Mucosa of stomach (tissue), 1 donor: ENCODE results near the gene ARMC2.
"Not testable (repeated sequence)": the region's sequence is repeated elsewhere in the genome, so short reads cannot be mapped to it uniquely, and the experiment has no call there.

Experiments
- H3K27me3 ChIP-seq: one replicate; pipeline ENCODE4 v1.7.0; 2013; ENCODE audit warnings: mild to moderate bottlenecking, low read length; ENCODE audit not compliant: control insufficient read depth, insufficient read depth
- H3K36me3 ChIP-seq: one replicate; pipeline ENCODE4 v1.7.0; 2013; ENCODE audit warnings: low read length; ENCODE audit not compliant: control insufficient read depth, insufficient read depth
- H3K4me1 ChIP-seq: one replicate; pipeline ENCODE4 v1.7.0; 2013; ENCODE audit warnings: mild to moderate bottlenecking, low read length; ENCODE audit not compliant: control insufficient read depth, insufficient read depth
- H3K4me3 ChIP-seq: one replicate; pipeline ENCODE4 v1.7.0; 2013; ENCODE audit warnings: low read length
- H3K9ac ChIP-seq: one replicate; pipeline ENCODE4 v1.7.0; 2013; ENCODE audit warnings: mild to moderate bottlenecking, low read length, moderate library complexity
- H3K9me3 ChIP-seq: one replicate; pipeline ENCODE4 v1.7.0; 2013; ENCODE audit warnings: mild to moderate bottlenecking, low read length, moderate library complexity; ENCODE audit not compliant: control insufficient read depth
- donor health status: Pancreatic carcinoma.

ARMC2 gene

DNA sequence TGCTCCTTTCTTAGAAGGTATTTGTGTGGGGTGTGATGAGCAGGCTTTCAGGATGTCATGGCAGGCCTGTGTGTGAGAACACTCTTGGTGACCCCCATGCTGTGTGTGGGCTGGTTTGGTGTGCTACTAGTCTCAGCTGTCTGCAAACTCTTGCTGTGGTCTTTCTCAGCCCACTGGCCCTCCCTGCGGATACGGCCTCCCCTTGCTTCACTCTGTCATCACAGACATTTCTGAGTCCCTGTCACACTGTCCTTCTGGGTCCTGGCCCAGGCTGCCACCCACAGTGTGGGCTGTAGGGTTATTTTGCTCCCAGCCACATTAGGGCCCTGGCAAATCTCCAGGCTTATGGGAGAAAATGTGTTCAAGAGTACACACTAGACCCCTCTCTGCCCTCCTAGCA, 39.0 kb upstream of the ARMC2 start:
- H3K4me3 ChIP-seq, result no peak overlapping the region
- peaks cover 11% of the 10 kb centered on the region for H3K4me1 ChIP-seq
- no peaks in the 10 kb centered on the region for H3K36me3 ChIP-seq
- H3K9ac ChIP-seq, result no peak overlapping the region
- no peaks in the 10 kb centered on the region for H3K27me3 ChIP-seq
- no peaks in the 10 kb centered on the region for H3K9me3 ChIP-seq

DNA sequence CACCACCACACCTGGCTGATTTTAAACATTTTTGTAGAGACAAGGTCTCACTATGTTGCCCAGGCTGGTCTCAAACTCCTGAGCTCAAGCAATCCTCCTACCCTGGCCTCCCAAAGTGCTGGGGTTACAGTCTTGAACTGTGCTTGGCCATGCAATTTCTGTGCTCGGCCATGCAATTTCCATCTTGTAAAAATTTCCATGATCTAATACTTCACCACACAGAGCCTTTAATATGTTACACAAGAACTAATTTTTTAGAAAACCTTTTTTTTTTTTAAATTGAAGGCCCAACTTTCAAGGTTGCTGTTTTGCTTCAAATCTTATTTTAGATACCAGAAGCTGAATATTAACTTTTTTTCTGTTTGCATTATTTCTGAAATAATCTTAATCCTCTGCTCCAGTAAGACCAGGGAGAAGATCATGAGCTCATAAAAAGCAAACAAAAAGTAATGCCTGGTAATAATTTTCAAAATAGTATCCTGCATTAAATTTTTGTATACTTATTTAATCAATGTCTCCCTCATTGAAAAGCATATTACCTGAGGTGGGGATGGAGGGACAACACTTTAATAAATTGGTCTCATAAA, 38.1 kb upstream of the ARMC2 start:
- Histone ChIP-seq H3K27me3 (no peaks in the 10 kb centered on the region), H3K9ac (no peak overlapping the region), H3K4me3 (no peak overlapping the region), H3K9me3 (no peaks in the 10 kb centered on the region), H3K36me3 (no peaks in the 10 kb centered on the region), H3K4me1 (peaks cover 11% of the 10 kb centered on the region)

DNA sequence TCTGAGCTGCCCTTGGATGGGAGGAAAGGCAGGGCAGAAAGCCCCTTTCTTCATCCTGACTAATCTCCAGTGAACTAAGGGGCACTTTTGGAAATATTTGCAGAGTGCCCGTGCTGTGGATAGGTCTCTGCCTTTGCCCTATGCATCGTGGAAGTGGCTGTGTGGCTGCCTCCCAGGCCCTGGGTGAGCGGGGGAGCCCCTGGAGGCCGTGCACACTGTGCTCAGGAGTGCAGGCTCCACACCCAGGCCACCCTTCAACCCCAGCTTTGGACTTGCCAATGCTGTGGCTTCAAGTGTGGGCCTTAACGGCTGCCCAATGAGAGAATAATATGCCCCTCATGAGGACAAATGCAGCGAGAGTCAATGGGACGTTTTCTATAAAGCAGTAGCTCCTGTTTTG, 36.7 kb upstream of the ARMC2 start:
- no peak overlapping the region for H3K9ac ChIP-seq
- H3K4me1 ChIP-seq, result peaks cover under 1% of the 10 kb centered on the region
- H3K4me3 ChIP-seq, result no peak overlapping the region
- no peaks in the 10 kb centered on the region for H3K36me3 ChIP-seq
- no peaks in the 10 kb centered on the region for H3K27me3 ChIP-seq
- no peaks in the 10 kb centered on the region for H3K9me3 ChIP-seq

DNA sequence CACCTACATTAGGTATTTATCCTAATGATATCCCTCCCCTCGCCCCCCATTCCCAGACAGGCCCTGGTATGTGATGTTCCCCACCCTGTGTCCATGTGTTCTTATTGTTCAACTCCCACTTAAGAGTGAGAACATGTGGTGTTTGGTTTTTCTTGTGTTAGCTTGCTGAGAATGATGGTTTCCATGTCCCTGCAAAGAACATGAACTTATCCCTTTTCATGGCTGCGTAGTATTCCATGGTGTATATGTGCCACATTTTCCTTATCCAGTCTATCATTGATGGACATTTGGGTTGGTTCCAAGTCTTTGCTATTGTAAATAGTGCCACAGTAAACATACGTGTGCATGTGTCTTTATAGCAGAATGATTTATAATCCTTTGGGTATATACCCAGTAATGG, 35.0 kb upstream of the ARMC2 start:
- H3K4me3 ChIP-seq, H3K27me3 ChIP-seq, H3K4me1 ChIP-seq, H3K36me3 ChIP-seq, H3K9me3 ChIP-seq, H3K9ac ChIP-seq: not testable (repeated sequence)

DNA sequence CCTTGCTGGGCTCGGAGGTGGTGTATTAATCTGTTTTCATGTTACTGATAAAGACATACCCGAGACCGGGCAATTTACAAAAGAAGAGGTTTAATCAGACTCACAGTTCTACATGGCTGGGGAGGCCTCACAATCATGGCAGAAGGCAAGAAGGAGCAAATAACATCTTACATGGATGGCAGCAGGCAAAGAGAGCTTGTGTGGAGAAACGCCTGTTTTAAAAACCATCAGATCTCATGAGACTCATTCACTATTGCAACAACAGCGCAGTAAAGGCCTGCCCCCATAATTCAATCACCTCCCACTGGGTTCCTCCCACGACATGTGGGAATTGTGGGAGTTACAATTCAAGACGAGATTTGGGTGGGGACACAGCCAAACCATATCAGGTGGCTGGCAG, 30.9 kb upstream of the ARMC2 start:
- H3K9me3 ChIP-seq, H3K9ac ChIP-seq, H3K4me3 ChIP-seq, H3K4me1 ChIP-seq, H3K27me3 ChIP-seq, H3K36me3 ChIP-seq: not testable (repeated sequence)

DNA sequence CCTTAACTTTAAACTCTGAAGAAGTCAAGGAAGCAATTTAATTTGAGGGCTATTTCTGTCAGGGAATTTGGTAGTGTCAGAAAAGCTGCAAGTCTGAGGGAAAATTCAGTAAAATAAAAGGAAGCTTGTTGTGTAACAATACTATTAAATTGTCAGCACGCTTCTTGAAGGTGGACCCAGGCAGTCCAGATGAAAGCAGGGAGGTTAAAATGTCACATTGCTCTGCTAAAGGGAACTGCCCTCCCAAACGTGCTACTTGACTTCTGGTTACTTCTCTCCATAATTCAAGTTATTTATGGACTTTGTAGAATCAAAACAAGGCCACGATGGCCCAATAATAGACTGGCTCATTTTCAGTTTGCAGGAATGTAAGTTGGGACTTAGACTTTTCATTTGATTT, 28.2 kb upstream of the ARMC2 start:
- Histone ChIP-seq H3K4me1 (no peaks in the 10 kb centered on the region), H3K27me3 (no peaks in the 10 kb centered on the region), H3K36me3 (no peaks in the 10 kb centered on the region), H3K4me3 (no peak overlapping the region), H3K9me3 (no peaks in the 10 kb centered on the region), H3K9ac (no peak overlapping the region)

DNA sequence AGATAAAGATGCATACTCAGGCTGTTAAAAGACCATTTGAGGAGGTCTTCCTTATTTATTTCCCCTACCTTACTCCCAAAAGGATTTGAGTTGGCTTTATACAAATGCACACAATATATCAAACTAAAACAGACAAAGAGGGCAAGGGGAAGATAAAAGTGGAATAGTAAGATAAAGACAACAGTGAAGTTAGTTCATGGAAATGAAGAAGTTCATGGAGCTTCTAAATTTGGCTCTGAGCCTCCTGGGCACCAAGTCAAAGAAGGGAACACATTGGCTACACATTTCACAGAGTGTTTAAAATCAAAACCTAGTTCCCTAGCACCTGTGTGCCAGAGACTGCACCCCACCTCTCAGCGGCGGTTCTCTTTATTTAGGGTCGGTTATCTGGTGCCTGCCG, 25.8 kb upstream of the ARMC2 start:
- Histone ChIP-seq H3K27me3 (no peaks in the 10 kb centered on the region), H3K4me3 (no peak overlapping the region), H3K4me1 (no peaks in the 10 kb centered on the region)

DNA sequence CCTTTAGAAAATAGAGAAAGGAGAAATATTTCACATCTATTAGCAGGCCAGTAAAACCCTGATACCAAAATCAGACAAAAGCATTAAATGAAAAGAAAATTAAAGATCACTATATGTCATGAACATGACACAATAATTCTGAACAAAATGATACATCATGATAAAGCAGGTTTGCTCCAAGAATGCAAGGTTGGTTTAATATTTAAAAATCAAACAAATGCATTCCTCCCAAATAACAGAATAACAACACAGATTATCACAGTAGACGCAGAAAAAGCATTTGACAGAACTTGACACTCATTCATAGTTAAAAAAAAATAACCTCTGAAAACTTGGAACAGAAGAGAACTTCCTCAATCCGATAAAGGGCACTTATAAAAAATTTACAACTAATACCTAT, 22.9 kb upstream of the ARMC2 start:
- Histone ChIP-seq H3K36me3 (no peaks in the 10 kb centered on the region), H3K4me3 (no peak overlapping the region), H3K4me1 (no peaks in the 10 kb centered on the region), H3K27me3 (no peaks in the 10 kb centered on the region), H3K9ac (no peak overlapping the region), H3K9me3 (no peaks in the 10 kb centered on the region)

More for the DNA sequence above, 25.8 kb upstream of the ARMC2 start:
- Histone ChIP-seq H3K36me3 (no peaks in the 10 kb centered on the region), H3K9ac (no peak overlapping the region), H3K9me3 (no peaks in the 10 kb centered on the region)

DNA sequence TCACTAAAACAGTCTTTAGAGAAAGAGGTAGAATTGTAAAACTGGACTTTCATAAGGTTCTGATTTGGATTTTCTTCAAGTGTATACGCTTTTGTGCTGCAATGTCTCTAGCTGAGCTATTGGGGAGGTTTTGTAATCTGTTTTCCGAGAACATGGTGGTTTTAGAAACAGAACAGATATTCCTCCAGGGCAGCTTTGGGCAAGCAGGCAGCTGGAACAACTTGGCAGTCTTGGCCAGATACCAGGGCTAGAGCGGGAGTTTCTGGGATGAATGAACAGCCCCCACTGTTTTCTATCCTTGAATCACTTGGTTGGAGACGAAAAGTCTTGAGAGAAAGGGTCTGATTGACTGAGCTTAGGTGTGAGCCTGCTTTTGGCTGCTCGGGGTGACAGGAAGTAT, 17.1 kb upstream of the ARMC2 start:
- Histone ChIP-seq H3K4me1 (no peaks in the 10 kb centered on the region), H3K27me3 (no peaks in the 10 kb centered on the region), H3K9ac (no peak overlapping the region), H3K36me3 (no peaks in the 10 kb centered on the region), H3K9me3 (no peaks in the 10 kb centered on the region), H3K4me3 (no peak overlapping the region)

DNA sequence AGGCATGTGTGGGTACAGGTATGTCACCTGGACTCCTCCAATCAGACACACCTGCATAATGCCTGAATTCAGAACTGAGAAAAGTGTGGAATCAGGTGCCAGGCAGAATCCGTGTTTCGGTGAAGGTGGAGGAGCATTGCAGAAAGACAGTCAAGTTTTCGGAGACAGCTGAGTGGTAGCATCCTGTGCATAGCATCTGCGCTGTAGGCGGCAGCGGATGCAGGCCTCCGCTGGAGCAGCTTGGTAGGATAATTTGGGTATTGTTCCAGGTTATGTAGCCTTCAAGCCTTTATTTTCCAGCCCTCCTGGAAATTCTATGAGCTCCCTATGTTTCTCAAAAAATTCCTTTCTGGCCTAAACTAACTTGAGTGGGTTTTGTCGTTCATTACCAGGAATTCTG, 15.5 kb upstream of the ARMC2 start:
- Histone ChIP-seq H3K4me1 (no peaks in the 10 kb centered on the region), H3K27me3 (no peaks in the 10 kb centered on the region), H3K9me3 (no peaks in the 10 kb centered on the region)

DNA sequence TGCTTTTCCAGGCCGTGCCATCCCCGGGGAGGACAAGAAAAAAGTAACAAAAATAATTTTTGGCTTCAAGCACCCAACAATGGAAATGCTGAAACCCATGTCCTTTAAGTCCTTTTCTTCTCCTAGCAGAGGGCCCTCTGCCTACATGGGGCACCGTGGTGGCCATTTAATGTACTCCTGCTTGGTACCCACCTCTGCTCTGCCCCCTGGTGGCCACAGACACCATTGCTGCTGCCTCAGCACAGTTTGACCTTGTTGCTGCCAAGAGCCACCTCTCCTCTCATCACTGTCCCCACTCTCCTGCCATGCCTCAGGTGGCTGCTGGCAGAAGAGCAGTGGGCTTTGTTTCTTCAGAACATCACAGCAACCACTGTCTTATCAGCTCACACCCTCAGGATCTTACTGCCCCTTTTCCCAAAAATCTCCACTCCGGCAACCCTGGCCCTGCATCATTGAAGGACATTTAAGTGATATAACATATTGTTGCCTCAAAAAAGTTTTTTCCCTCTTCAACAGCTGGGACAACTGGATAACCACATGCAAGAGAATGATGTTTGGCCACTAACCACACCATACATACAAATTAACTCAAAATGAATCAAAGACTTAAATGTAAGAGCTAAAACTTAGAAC, 12.9 kb upstream of the ARMC2 start:
- H3K36me3 ChIP-seq, result no peaks in the 10 kb centered on the region
- H3K4me3 ChIP-seq, result no peak overlapping the region
- H3K4me1 ChIP-seq, result no peaks in the 10 kb centered on the region
- H3K9me3 ChIP-seq, result no peaks in the 10 kb centered on the region
- no peaks in the 10 kb centered on the region for H3K27me3 ChIP-seq
- no peak overlapping the region for H3K9ac ChIP-seq

More for the DNA sequence above, 15.5 kb upstream of the ARMC2 start:
- no peak overlapping the region for H3K4me3 ChIP-seq
- H3K9ac ChIP-seq, result no peak overlapping the region
- no peaks in the 10 kb centered on the region for H3K36me3 ChIP-seq

DNA sequence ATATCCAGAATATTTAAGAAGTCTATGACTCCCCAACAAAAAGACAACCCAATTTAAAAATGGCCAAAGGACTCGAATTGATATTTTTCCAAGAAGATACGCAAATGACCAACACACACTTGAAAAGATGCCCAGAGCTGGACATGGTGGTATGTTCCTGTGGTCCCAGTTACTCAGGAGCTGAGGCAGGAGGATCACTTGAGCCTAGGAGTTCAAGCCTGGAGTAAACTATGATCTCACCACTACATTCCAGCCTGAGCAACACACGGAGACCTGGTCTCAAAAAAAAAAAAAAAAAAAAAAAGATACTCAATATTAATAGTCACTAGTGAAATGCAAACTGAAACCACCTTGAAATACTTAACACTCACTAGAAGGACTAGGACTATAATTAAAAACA, 12.2 kb upstream of the ARMC2 start:
- Histone ChIP-seq H3K4me1 (no peaks in the 10 kb centered on the region), H3K9me3 (no peaks in the 10 kb centered on the region), H3K27me3 (no peaks in the 10 kb centered on the region), H3K9ac (no peak overlapping the region), H3K36me3 (no peaks in the 10 kb centered on the region), H3K4me3 (no peak overlapping the region)
